Measurements from ENCODE around the gene XXYLT1.

The XXYLT1 gene

GRCh38 chr3:195048059-195048905 is 222.7 kb downstream of the XXYLT1 start:
- TF ChIP-seq TAF1 (IDR thresholded peaks at IDR 0.05; ENCODE audit: borderline replicate concordance, low read depth, low read length) (no peak), POLR2AphosphoS5 (IDR thresholded peaks at IDR 0.05; ENCODE audit: low read depth, low read length) (no peak), POLR2A (IDR thresholded peaks at IDR 0.05; ENCODE audit: low read depth, low read length) (no peak)
- FAIRE-seq (no peak), DNase-seq (ENCODE audit: insufficient read length) (no peak)

GRCh38 chr3:195047536-195047935 is 223.4 kb downstream of the XXYLT1 start:
- no peak for DNase-seq (ENCODE audit: insufficient read length)
- TF ChIP-seq POLR2A (IDR thresholded peaks at IDR 0.05; ENCODE audit: low read depth, low read length) = no peak
- TF ChIP-seq POLR2AphosphoS5 (IDR thresholded peaks at IDR 0.05; ENCODE audit: low read depth, low read length) = no peak
- no peak for TF ChIP-seq TAF1 (IDR thresholded peaks at IDR 0.05; ENCODE audit: borderline replicate concordance, low read depth, low read length)
- no peak for FAIRE-seq

GRCh38 chr3:195046441-195046840 is 224.5 kb downstream of the XXYLT1 start:
- no peak for FAIRE-seq
- TF ChIP-seq TAF1 (IDR thresholded peaks at IDR 0.05; ENCODE audit: borderline replicate concordance, low read depth, low read length) (no peak), POLR2A (IDR thresholded peaks at IDR 0.05; ENCODE audit: low read depth, low read length) (no peak), POLR2AphosphoS5 (IDR thresholded peaks at IDR 0.05; ENCODE audit: low read depth, low read length) (no peak)
- DNase-seq (ENCODE audit: insufficient read length) = no peak

GRCh38 chr3:195045481-195046210 is 225.3 kb downstream of the XXYLT1 start:
- FAIRE-seq = no peak
- no peak for DNase-seq (ENCODE audit: insufficient read length)
- TF ChIP-seq POLR2A (IDR thresholded peaks at IDR 0.05; ENCODE audit: low read depth, low read length) = no peak
- no peak for TF ChIP-seq POLR2AphosphoS5 (IDR thresholded peaks at IDR 0.05; ENCODE audit: low read depth, low read length)
- no peak for TF ChIP-seq TAF1 (IDR thresholded peaks at IDR 0.05; ENCODE audit: borderline replicate concordance, low read depth, low read length)

DNA sequence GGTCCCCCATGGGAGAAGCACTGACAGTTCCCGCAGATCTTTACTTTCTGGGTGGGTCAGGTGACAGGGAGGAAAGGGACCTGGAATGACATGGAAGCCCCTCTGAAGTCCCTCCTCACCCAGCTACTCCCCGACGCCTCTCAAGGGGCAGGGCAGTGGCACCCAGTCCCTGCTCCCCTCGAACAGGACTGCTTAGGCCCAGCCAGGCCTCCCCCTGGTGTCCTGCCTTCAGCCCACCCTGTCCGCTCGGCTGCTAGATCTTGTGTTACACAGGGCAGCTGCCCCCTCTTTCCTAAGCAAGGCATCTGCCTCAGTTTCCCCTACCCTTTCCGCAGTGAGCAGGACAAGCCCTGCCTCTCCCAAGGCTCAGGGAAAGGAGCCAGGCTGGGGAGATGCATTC is 226.5 kb downstream of the XXYLT1 start:
- DNase-seq (ENCODE audit: insufficient read length) (no peak), FAIRE-seq (no peak)
- TF ChIP-seq POLR2AphosphoS5 (IDR thresholded peaks at IDR 0.05; ENCODE audit: low read depth, low read length) (no peak), POLR2A (IDR thresholded peaks at IDR 0.05; ENCODE audit: low read depth, low read length) (no peak), TAF1 (IDR thresholded peaks at IDR 0.05; ENCODE audit: borderline replicate concordance, low read depth, low read length) (no peak)

DNA sequence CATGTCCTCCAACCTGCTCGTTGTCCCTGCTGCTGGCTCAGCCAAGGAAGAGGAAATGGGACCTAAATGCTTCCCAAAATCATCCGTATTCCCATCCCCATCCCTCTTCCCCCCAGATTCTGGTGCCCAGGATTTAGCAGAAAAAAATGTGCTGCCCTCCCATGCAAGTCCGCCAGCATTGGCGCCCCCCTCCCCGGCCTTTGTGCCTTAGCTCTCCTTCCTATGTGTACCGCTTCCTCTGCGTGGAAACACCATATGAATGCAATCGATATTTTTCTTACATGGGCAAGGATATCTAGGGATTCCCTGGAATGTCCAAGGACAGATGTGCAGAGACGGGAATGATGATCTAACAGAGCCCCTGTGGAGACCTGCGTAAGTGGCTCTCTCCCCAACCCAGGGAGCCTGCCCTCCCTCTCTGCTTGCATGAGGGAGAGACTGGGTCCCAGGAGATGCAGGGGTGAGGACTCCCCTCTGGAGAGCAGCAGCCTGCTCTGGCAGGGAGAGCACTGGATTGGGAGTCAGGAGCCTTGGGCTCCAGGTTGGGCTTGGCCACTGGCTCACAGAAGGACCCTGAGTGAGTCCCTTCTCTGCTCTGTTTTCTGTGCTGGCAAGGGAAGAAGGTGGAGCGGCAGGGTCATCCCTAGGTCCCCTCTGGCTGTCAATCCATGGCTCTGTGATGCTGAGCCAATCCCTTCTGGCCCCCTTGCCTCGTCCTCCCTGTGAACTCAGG is 227.2 kb downstream of the XXYLT1 start:
- no peak for FAIRE-seq
- TF ChIP-seq POLR2A (IDR thresholded peaks at IDR 0.05; ENCODE audit: low read depth, low read length) (no peak), TAF1 (IDR thresholded peaks at IDR 0.05; ENCODE audit: borderline replicate concordance, low read depth, low read length) (no peak), POLR2AphosphoS5 (IDR thresholded peaks at IDR 0.05; ENCODE audit: low read depth, low read length) (no peak)
- no peak for DNase-seq (ENCODE audit: insufficient read length)

- DNase-seq (ENCODE audit: insufficient read length) = no peak
- no peak for FAIRE-seq
- TF ChIP-seq POLR2AphosphoS5 (IDR thresholded peaks at IDR 0.05; ENCODE audit: low read depth, low read length) (no peak), TAF1 (IDR thresholded peaks at IDR 0.05; ENCODE audit: borderline replicate concordance, low read depth, low read length) (no peak)
Measured at GRCh38 chr3:195042743-195043606, 228.0 kb downstream of the XXYLT1 start.

- no peak for DNase-seq (ENCODE audit: insufficient read length)
- no peak for FAIRE-seq
- TF ChIP-seq POLR2AphosphoS5 (IDR thresholded peaks at IDR 0.05; ENCODE audit: low read depth, low read length) (no peak), TAF1 (IDR thresholded peaks at IDR 0.05; ENCODE audit: borderline replicate concordance, low read depth, low read length) (no peak), POLR2A (IDR thresholded peaks at IDR 0.05; ENCODE audit: low read depth, low read length) (no peak)
Measured at GRCh38 chr3:195041871-195042742, 228.9 kb downstream of the XXYLT1 start.

DNA sequence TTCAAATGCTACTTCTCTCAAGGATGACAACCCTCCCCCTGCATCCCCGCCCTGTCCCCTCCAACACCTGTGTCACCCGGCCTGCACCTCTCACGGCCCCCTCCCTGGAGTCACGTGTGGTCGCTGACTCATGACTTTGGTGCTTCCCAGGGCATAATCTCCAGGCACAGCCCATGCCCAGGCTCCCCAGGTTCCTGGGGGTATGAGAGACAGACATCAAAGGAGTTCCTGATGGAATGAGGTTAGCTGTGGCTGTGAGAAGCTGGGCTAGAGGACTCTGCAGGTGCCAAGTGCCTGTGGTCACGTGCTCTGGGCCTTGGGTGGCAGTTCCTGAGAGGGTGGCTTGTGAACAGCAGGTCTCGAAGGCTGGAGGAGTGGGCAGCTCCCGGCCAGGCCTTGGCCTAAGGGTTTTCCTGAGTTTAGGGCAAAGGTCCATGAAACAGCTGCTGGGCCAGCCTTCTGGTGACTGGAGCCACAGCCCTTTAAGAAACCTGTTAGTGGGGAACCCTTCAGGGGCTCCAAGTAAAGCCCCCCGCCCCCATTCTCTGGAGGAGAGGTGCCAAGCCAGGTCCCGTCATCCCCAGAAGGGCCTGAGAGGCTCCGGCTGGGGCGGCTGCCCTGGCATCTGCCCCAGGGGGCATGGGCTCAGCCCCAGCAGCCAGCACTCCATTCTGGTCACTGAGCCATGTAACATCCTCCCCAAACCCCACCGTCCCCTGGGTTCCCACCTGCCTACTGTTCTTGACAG is 230.0 kb downstream of the XXYLT1 start:
- FAIRE-seq = no peak
- no peak for TF ChIP-seq TAF1 (IDR thresholded peaks at IDR 0.05; ENCODE audit: borderline replicate concordance, low read depth, low read length)
- TF ChIP-seq POLR2A (IDR thresholded peaks at IDR 0.05; ENCODE audit: low read depth, low read length) = no peak
- TF ChIP-seq POLR2AphosphoS5 (IDR thresholded peaks at IDR 0.05; ENCODE audit: low read depth, low read length) = no peak
- no peak for DNase-seq (ENCODE audit: insufficient read length)
